Measurements from ENCODE around the gene BMPER.

GRCh38 chr7:33933611-33934281, 28.4 kb downstream of the BMPER start:
- TF ChIP-seq CTCF (IDR thresholded peaks at IDR 0.05) (no peak), POLR2A (IDR thresholded peaks at IDR 0.05) (no peak), POLR2AphosphoS5 (IDR thresholded peaks at IDR 0.05; ENCODE audit: insufficient read depth in 1 of 2, low read depth in 1 of 2) (no peak)

All from vagina (tissue), 2 donors.